IPS-18a (cell line): Measurements from ENCODE around the gene CNOT6.
"Not testable (repeated sequence)": the region's sequence is repeated elsewhere in the genome, so short reads cannot be mapped to it uniquely, and the experiment has no call there.

Source experiments
- H3K27ac ChIP-seq: one replicate; pipeline ENCODE4 v1.5.1; 2013; ENCODE audit warnings: low read length
- H3K27me3 ChIP-seq: one replicate; pipeline ENCODE4 v1.6.1; 2013; ENCODE audit warnings: mild to moderate bottlenecking, low read length; ENCODE audit not compliant: control insufficient read depth, insufficient read depth
- H3K36me3 ChIP-seq: one replicate; pipeline ENCODE4 v1.6.1; 2013; ENCODE audit warnings: low read depth, low read length; ENCODE audit not compliant: control insufficient read depth
- H3K4me1 ChIP-seq: one replicate; pipeline ENCODE4 v1.6.1; 2013; ENCODE audit warnings: low read depth, low read length; ENCODE audit not compliant: control insufficient read depth
- H3K4me3 ChIP-seq: one replicate; pipeline ENCODE4 v1.5.1; 2013; ENCODE audit warnings: low read length
- H3K9ac ChIP-seq: one replicate; pipeline ENCODE4 v1.6.1; 2013; ENCODE audit warnings: mild to moderate bottlenecking, low read length, moderate library complexity
- H3K9me3 ChIP-seq: one replicate; pipeline ENCODE4 v1.6.1; 2013; ENCODE audit warnings: low read depth, low read length; ENCODE audit not compliant: control insufficient read depth

Gene CNOT6

DNA sequence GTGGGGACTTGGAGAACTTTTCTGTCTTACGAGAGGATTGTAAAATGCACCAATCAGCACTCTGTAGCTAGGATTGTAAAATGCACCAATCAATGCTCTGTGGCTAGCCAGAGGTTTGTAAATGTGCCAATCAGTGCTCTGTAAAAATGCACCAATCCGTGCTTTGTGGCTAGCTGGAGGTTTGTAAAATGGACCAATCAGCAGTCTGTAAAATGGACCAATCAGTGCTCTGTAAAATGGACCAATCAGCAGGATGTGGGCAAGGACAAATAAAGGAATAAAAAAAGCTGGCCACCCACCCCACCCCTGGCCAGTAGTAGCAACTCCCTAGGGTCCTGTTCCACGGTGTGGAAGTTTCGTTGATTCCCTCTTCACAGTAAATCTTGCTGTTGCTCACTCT is 29.1 kb upstream of the CNOT6 start:
- H3K9me3 ChIP-seq, H3K27me3 ChIP-seq, H3K27ac ChIP-seq, H3K36me3 ChIP-seq, H3K4me1 ChIP-seq, H3K9ac ChIP-seq, H3K4me3 ChIP-seq: not testable (repeated sequence)

DNA sequence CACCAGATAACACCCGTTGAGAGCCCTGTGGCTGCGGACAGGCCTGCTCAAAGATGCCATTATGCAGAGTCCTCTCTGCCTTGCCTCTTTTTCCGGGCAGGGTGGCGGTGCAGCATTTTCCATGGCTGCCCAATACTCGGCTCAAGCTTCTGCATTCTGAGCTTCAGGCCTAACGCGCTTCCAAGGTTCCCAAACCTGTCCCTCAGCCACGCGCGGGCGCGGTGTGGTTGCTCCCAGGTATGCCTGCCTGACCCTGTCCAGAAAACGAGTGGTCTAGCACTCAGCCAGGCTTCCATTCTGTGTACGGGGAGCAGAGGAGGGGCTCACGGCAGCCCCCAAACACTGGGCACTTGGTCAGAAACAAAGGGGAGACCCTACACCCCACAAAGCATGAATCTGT is 27.9 kb upstream of the CNOT6 start:
- H3K36me3 ChIP-seq, result no peaks in the 10 kb centered on the region
- H3K27ac ChIP-seq, result no peak overlapping the region
- no peaks in the 10 kb centered on the region for H3K4me1 ChIP-seq
- no peak overlapping the region for H3K4me3 ChIP-seq
- H3K9ac ChIP-seq, result no peak overlapping the region
- H3K9me3 ChIP-seq, result no peaks in the 10 kb centered on the region
- no peaks in the 10 kb centered on the region for H3K27me3 ChIP-seq

DNA sequence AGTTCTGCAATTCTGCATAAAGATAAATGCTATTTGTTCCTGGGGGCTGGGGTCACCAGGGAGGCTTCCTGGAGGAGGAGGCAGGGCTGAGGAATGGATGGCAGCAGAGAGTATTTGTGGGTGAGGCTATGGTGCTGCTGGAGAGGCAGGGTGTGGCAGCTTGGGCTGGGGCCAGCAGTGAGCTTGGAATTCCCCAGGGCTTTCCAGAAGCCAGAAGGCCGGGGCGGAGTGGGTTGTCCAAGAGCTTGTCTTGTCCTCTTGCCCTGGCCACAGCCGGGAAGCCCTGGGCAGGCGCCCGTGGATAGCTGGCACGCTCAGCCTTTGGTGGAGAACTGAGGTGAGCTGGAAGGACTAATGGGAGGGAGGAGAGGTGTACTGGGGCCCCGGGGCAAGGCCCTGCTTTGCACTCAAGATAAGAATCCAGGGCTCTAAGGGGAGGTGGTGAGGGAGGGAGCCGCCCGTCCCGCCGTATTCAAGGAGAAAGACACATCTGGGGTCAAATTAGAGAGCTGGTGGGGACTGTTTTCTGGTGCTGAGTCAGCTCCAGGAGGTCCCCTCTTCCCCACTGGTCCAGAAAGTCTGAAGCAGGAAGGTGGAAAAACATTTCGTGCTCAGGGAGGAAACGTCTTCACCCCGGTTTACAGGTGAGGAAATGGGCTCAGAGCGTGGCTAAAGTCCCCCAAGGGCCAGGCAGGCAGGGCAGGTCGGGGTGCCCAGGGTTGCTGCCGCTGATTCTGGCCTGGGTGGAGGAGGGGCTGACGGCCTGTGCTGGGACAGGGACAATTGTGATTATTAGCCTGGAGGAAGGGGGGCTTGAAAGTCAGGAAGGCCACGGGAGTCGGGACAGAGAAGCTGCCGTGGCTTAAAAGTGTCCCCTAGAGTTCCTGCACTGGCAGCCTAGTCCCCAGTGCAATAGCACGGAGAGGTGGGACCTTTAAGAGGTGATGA is 26.9 kb upstream of the CNOT6 start:
- H3K9me3 ChIP-seq, result no peaks in the 10 kb centered on the region
- H3K4me3 ChIP-seq, result no peak overlapping the region
- H3K9ac ChIP-seq, result no peak overlapping the region
- H3K36me3 ChIP-seq, result no peaks in the 10 kb centered on the region
- H3K27me3 ChIP-seq, result no peaks in the 10 kb centered on the region
- no peak overlapping the region for H3K27ac ChIP-seq
- no peaks in the 10 kb centered on the region for H3K4me1 ChIP-seq

DNA sequence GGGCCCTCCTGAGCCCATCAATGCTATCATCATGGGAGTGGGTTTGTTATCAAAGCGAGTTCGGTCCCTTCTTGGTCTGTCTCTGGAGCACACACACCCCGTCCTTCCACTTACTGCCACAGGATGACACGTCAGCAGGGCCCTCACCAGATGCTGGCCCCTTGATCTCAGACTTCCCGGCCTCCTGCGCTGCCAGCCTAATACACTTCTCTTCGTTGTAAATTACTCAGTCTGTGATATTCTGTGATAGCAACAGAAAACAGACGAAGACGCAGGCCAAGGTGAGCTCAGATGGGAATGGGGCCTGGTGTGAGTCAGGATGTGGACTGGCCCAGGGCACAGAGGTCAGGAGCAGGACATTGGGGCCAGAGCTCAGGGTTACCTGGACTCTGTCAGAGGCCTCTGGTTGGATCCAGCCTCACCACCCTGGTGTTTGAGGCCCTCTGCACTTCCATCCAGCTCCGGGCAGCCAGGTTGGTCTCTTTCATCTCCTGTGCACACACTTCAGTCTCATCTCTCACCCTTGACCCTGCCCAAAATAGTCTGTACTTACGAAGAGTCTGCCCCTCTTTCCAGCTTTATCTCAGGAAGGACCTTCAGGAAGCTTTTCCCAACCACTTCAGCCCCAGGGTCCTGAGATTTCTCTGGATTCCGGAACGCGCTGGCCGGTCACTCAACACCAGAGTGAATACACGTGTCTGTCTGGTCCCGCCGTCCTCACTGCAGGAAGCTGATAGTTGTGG is 26.0 kb upstream of the CNOT6 start:
- no peak overlapping the region for H3K27ac ChIP-seq
- no peaks in the 10 kb centered on the region for H3K36me3 ChIP-seq
- H3K9ac ChIP-seq, result no peak overlapping the region
- H3K4me1 ChIP-seq, result no peaks in the 10 kb centered on the region
- no peaks in the 10 kb centered on the region for H3K9me3 ChIP-seq
- H3K27me3 ChIP-seq, result no peaks in the 10 kb centered on the region
- H3K4me3 ChIP-seq, result no peak overlapping the region

DNA sequence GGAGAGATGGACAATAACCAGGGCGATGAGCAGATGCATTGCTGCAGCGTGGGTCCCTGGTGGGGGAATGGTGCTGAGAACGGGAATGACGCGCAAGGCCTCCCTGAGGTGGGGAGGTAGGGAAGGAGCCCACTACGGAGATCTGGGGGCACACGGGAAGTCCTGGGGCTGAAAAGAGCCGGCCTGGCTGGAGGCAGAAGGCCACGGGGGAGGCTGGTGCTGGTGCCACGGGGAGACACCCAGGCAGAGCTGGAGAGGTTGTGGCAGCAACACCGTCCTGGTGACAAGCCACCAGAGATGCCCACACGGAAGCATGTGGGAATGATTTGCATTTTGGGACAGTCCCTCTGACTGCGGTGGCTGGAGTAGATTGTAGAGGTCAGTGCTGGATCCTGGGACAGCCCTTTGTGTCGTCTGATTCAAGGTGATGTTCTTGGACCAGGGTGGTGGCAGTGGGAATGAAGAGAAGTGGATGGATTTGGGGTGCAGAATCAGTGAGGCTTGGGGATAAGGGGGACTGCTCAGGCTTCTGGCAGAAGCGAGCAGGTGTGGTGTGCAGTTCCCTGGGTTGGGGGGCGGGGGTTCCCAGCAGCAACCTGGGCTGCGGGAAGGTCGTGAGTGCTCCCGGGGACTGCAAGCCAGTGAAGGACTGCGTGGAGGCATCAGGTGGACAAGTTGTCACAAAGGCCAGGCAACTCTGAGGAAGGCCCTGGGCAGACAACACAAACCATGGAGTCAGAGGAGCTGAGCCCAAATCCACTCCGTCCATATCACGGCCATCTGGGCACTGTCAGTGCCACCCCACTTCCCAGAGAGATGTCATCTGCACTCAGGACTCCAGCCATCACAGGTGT is 25.2 kb upstream of the CNOT6 start:
- Histone ChIP-seq H3K36me3 (no peaks in the 10 kb centered on the region), H3K4me3 (no peak overlapping the region), H3K9ac (no peak overlapping the region), H3K27me3 (no peaks in the 10 kb centered on the region), H3K27ac (no peak overlapping the region), H3K4me1 (no peaks in the 10 kb centered on the region), H3K9me3 (no peaks in the 10 kb centered on the region)

DNA sequence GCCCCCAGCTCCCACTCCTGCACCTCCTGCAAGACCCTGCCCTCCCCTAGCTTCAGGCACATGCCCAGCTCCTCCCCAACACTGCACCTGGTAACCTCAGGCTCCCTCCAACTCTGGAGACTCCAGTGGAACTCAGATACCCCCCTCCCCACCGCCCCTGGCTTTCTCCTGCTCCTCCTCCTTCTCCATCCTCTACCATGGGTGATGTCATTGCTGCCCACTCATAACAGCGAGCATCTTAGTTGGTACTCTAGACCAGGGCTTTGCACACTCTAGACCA is 24.7 kb upstream of the CNOT6 start:
- H3K9ac ChIP-seq, result no peak overlapping the region
- H3K4me1 ChIP-seq, result no peaks in the 10 kb centered on the region
- no peak overlapping the region for H3K27ac ChIP-seq
- H3K4me3 ChIP-seq, result no peak overlapping the region
- H3K9me3 ChIP-seq, result no peaks in the 10 kb centered on the region
- no peaks in the 10 kb centered on the region for H3K27me3 ChIP-seq
- no peaks in the 10 kb centered on the region for H3K36me3 ChIP-seq

DNA sequence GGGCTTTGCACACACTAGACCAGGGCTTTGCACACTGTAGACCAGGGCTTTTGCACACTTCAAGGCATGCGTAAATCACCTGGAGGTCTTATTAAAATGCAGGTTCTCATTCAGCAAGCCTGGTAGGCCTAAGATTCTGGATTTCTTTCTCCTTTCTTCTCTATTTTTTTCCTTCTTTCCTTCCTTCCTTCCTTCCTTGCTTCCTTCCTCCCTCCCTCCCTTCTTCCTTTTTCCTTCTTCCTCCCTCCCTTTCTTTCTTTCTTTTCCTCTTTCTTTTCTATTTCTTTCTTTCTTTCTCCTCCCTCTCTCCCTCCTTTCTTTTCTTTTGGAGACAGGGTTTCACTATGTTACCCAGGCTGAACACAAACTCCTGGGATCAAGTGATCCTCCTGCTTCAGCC is 24.3 kb upstream of the CNOT6 start:
- no peak overlapping the region for H3K4me3 ChIP-seq
- H3K36me3 ChIP-seq, result no peaks in the 10 kb centered on the region
- H3K9ac ChIP-seq, result no peak overlapping the region
- H3K9me3 ChIP-seq, result no peaks in the 10 kb centered on the region
- no peaks in the 10 kb centered on the region for H3K27me3 ChIP-seq
- H3K27ac ChIP-seq, result no peak overlapping the region
- no peaks in the 10 kb centered on the region for H3K4me1 ChIP-seq

DNA sequence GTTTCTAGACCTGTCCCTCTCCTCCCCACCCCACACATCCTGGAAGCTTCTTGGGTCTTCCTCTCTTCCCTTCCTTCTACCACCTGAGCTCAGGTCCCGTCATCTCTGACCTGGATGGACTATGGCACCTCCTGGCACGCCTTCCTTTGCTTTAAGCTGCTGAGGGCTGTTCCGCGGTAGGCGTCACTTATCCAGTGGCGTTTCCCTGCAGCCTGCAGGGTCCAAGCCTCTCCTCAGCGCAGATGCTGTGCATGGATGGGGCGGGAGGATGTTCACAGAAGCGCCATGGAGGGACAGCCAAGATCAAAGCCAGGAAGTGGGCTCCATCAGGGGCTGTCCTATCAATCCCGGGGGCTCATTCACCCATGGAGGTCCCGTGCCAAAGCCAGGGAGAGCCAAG is 23.8 kb upstream of the CNOT6 start:
- no peaks in the 10 kb centered on the region for H3K36me3 ChIP-seq
- H3K4me1 ChIP-seq, result no peaks in the 10 kb centered on the region
- no peak overlapping the region for H3K4me3 ChIP-seq
- H3K9me3 ChIP-seq, result no peaks in the 10 kb centered on the region
- no peak overlapping the region for H3K9ac ChIP-seq
- no peaks in the 10 kb centered on the region for H3K27me3 ChIP-seq
- H3K27ac ChIP-seq, result no peak overlapping the region

DNA sequence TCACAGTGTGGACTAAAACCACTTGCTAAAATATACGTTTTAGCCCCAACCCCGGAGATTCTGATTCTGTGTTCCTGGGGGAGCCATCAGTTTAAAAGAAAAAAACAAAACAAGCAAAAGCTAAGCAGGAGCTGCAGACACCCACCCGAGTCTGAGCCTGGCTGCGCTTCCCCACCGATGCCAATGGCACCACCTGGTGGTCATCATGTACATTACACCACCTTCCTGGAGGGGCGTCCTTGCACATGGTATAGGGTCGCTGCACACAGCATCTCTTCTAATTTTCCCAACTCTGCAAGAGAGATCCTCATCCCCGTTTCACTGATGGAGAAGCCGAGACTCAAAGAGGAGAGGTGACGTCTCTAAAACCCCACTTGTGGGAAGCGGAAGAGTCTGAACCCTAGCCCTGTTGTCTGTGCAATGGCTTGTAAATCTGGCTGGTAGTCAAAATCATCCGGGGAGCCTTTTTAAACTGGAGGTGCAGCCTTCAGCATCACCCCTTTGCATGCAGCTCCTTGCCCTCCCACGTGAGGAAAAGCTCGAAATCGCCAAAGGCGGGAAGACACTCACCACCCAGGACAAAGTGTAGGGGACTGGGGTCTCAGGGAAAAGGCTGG is 23.1 kb upstream of the CNOT6 start:
- no peaks in the 10 kb centered on the region for H3K9me3 ChIP-seq
- H3K4me3 ChIP-seq, result no peak overlapping the region
- H3K9ac ChIP-seq, result no peak overlapping the region
- no peaks in the 10 kb centered on the region for H3K4me1 ChIP-seq
- H3K27me3 ChIP-seq, result no peaks in the 10 kb centered on the region
- H3K27ac ChIP-seq, result no peak overlapping the region
- H3K36me3 ChIP-seq, result no peaks in the 10 kb centered on the region

DNA sequence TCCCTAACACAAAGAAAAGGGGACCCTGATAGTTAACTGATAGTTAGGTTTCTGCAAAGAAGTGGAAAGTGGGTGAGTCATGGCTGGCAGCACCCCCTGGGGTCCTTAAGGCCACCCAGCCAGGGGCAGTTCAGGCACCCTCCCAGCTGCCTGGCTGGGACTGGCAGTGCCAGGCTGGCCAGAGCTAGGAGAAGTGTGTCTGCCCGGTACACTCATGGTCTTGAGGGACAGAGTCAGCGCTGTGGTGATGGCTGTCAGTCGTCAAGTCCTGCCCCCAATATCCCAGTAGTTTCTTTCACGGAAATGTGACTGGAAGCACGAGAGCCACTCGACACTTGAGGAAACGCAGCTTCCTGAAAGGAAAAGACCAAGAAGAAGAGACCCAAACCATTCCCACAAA is 22.3 kb upstream of the CNOT6 start:
- no peak overlapping the region for H3K4me3 ChIP-seq
- H3K27ac ChIP-seq, result no peak overlapping the region

DNA sequence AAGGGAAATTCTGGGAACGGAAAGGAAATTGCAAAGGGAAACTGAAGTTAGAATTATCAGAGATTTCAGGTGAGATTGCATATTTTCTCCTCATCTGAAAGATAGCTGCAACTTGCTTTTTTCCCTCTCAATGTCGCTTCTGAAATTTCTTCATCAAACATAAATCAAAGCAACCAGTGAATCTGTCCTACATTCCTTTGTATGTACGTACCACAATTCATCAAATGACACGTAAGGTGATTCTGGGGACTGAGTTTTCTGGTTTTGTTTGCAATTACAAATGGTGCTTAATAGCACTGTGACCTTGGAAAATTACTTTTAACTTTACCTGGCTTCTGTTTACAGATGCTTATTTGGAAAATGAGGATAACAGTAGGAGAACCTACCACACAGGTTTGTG is 21.9 kb upstream of the CNOT6 start:
- no peak overlapping the region for H3K27ac ChIP-seq
- no peak overlapping the region for H3K9ac ChIP-seq
- H3K4me1 ChIP-seq, result no peaks in the 10 kb centered on the region
- H3K4me3 ChIP-seq, result no peak overlapping the region
- H3K27me3 ChIP-seq, result no peaks in the 10 kb centered on the region
- no peaks in the 10 kb centered on the region for H3K9me3 ChIP-seq
- no peaks in the 10 kb centered on the region for H3K36me3 ChIP-seq

More for the DNA sequence above, 22.3 kb upstream of the CNOT6 start:
- no peaks in the 10 kb centered on the region for H3K4me1 ChIP-seq
- H3K27me3 ChIP-seq, result no peaks in the 10 kb centered on the region
- no peaks in the 10 kb centered on the region for H3K36me3 ChIP-seq
- no peak overlapping the region for H3K9ac ChIP-seq
- no peaks in the 10 kb centered on the region for H3K9me3 ChIP-seq
